Measurements from ENCODE around the gene TP53TG5.

TP53TG5 gene

DNA sequence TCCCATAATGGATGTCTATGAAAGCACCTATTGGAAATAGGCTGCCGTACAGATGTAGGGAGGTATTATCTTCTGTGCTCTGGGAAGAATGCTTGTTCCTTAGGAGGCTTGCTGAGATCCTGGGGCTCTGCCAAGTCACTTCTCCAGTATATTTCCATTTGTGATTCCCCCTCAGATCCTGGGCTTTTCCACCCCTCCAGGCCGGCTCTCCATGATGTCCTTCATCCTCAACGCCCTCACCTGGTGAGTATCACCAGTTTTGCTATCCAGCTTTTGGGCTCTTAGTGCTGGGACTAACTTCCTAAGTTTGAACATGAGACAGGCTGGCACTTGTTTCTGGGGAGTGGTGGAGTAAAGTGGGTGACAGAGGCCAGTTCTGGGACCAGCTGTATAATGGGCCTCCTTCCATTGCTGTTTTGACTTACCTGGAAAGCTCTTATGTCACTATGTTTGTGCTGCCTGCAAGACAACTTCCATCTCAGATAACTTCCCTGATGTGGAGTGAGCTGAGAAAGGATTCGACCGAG is 12.6 kb downstream of the TP53TG5 start:
- ChIA-PET CTCF (no interaction called here), POLR2A (no interaction called here)
- TF ChIP-seq FOXK2 (IDR thresholded peaks at IDR 0.05) = no peak
- TF ChIP-seq, protein P1, sequence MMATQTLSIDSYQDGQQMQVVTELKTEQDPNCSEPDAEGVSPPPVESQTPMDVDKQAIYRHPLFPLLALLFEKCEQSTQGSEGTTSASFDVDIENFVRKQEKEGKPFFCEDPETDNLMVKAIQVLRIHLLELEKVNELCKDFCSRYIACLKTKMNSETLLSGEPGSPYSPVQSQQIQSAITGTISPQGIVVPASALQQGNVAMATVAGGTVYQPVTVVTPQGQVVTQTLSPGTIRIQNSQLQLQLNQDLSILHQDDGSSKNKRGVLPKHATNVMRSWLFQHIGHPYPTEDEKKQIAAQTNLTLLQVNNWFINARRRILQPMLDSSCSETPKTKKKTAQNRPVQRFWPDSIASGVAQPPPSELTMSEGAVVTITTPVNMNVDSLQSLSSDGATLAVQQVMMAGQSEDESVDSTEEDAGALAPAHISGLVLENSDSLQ (IDR thresholded peaks at IDR 0.05) = no peak
- no peak for TF ChIP-seq FOXM1 (IDR thresholded peaks at IDR 0.05; ENCODE audit: borderline replicate concordance)
- TF ChIP-seq SP1 (IDR thresholded peaks at IDR 0.05) = no peak
- no peak for TF ChIP-seq FOXA1 (IDR thresholded peaks at IDR 0.05)
- TF ChIP-seq TARDBP (IDR thresholded peaks at IDR 0.05) = no peak
- no peak for TF ChIP-seq ARNT (IDR thresholded peaks at IDR 0.05)
- no peak for TF ChIP-seq SUZ12 (IDR thresholded peaks at IDR 0.05)
- TF ChIP-seq ZNF384 (IDR thresholded peaks at IDR 0.05) = no peak
- TF ChIP-seq HDGF (IDR thresholded peaks at IDR 0.05; ENCODE audit: borderline replicate concordance) = no peak
- TF ChIP-seq BHLHE40 (IDR thresholded peaks at IDR 0.05; ENCODE audit: borderline replicate concordance) = no peak
- TF ChIP-seq NFRKB (IDR thresholded peaks at IDR 0.05) = no peak
- no peak for TF ChIP-seq L3MBTL2 (conservative IDR thresholded peaks at IDR 0.05)
- no peak for DNase-seq (ENCODE audit: extremely low spot score)

GRCh38 chr20:45363611-45364492 is 14.3 kb downstream of the TP53TG5 start:
- ChIA-PET POLR2A (interaction anchor here (1.0 to 2.9 kb wide), 12 partner anchors 8 to 86 kb away, joined by 4 to 25 read pairs (median 8); partner anchors contain the start of genes DBNDD2, PIGT and SDC4), CTCF (interaction anchor here (0.8 to 2.2 kb wide), 6 partner anchors 10 to 127 kb away, joined by 3 to 9 read pairs (median 4); no protein-coding TSS in a partner anchor)
- DNase-seq (ENCODE audit: extremely low spot score) = no peak
- TF ChIP-seq ZNF384 (IDR thresholded peaks at IDR 0.05) (0 out of 2 replicates have a peak, but pooled peaks have one; percentile 24), NFRKB (IDR thresholded peaks at IDR 0.05) (no peak)

GRCh38 chr20:45362804-45363610 is 15.1 kb downstream of the TP53TG5 start, which contains the start of gene SYS1:
TSS of gene SYS1 (plus strand) at chr20:45363156. CDS start at chr20:45363532, 376 bp downstream.
- TF ChIP-seq HDGF (IDR thresholded peaks at IDR 0.05; ENCODE audit: borderline replicate concordance) (no peak), ELF4 (IDR thresholded peaks at IDR 0.05) (peak; percentile 45; the same call in 1 of the 2 replicates), L3MBTL2 (conservative IDR thresholded peaks at IDR 0.05) (peak; percentile 42)
- TF ChIP-seq, protein P1 (IDR thresholded peaks at IDR 0.05) = peak; percentile 86
- ChIA-PET CTCF (interaction anchor here (0.7 to 2.2 kb wide), 8 partner anchors 10 to 128 kb away, joined by 3 to 9 read pairs (median 6); no protein-coding TSS in a partner anchor), POLR2A (interaction anchor here (0.6 to 2.9 kb wide), 14 partner anchors 9 to 518 kb away, joined by 3 to 25 read pairs (median 6); partner anchors contain the start of genes DBNDD2, PIGT, SDC4 and ZSWIM1)
- peak; percentile 98 for DNase-seq (ENCODE audit: extremely low spot score)

- ChIA-PET POLR2A (interaction anchor here (1.8 to 2.9 kb wide), 4 partner anchors 12 to 75 kb away, joined by 7 to 25 read pairs (median 16); partner anchors contain the start of gene DBNDD2), CTCF (interaction anchor here (1.0 to 1.5 kb wide), 3 partner anchors 25 to 88 kb away, joined by 3 to 7 read pairs (median 5); no protein-coding TSS in a partner anchor)
- no peak for DNase-seq (ENCODE audit: extremely low spot score)
- TF ChIP-seq, protein P1 (IDR thresholded peaks at IDR 0.05) = no peak
- TF ChIP-seq TARDBP (IDR thresholded peaks at IDR 0.05) (no peak), FOXK2 (IDR thresholded peaks at IDR 0.05) (no peak), CTBP1 (IDR thresholded peaks at IDR 0.05; ENCODE audit: borderline replicate concordance) (no peak), ARNT (IDR thresholded peaks at IDR 0.05) (no peak), ELF4 (IDR thresholded peaks at IDR 0.05) (no peak), SP1 (IDR thresholded peaks at IDR 0.05) (no peak), LEF1 (IDR thresholded peaks at IDR 0.05; ENCODE audit: borderline replicate concordance) (no peak), L3MBTL2 (conservative IDR thresholded peaks at IDR 0.05) (no peak), HDGF (IDR thresholded peaks at IDR 0.05; ENCODE audit: borderline replicate concordance) (no peak)
Measured at GRCh38 chr20:45361793-45362192, 16.3 kb downstream of the TP53TG5 start.

- TF ChIP-seq CTBP1 (IDR thresholded peaks at IDR 0.05; ENCODE audit: borderline replicate concordance) = no peak
- TF ChIP-seq FOXA1 (IDR thresholded peaks at IDR 0.05) = no peak
Measured at GRCh38 chr20:45359406-45360148, 18.5 kb downstream of the TP53TG5 start.

More at GRCh38 chr20:45359406-45360148, 18.5 kb downstream of the TP53TG5 start:
- no peak for DNase-seq (ENCODE audit: extremely low spot score)
- ChIA-PET CTCF (interaction anchor here (0.6 kb wide), 1 partner anchor 471 kb away, joined by 6 read pairs; no protein-coding TSS in a partner anchor), POLR2A (interaction anchor here (1.3 kb wide), 1 partner anchor 14 kb away, joined by 3 read pairs; no protein-coding TSS in a partner anchor)

Measured in HEK293T (cell line).